CD4-positive, alpha-beta T cell treated with Interleukin-10 for 1 hour (primary cell): ENCODE data around the gene BEST1.

ENCODE experiments used
- DNase-seq: peaks from one replicate; pipeline ENCODE4 v3.0.0-alpha.2; 2020

BEST1 gene

GRCh38 chr11:61916737-61917333 is 33.3 kb upstream of the BEST1 start:
- no peak for DNase-seq

- DNase-seq = no peak
These were observed 32.6 kb upstream of the BEST1 start, which contains the start of gene RAB3IL1 for GRCh38 chr11:61917334-61918109. TSS of gene RAB3IL1 (minus strand) at chr11:61917566. CDS start at chr11:61917367, 199 bp downstream.

- no peak for DNase-seq
These were observed 31.8 kb upstream of the BEST1 start for GRCh38 chr11:61918251-61918937.

GRCh38 chr11:61918938-61919704 is 31.0 kb upstream of the BEST1 start:
- no peak for DNase-seq

GRCh38 chr11:61919705-61920631 is 30.2 kb upstream of the BEST1 start:
- DNase-seq = no peak

- no peak for DNase-seq
These were observed 28.7 kb upstream of the BEST1 start for GRCh38 chr11:61921446-61921845.

- DNase-seq = no peak
These were observed 27.6 kb upstream of the BEST1 start for GRCh38 chr11:61922539-61922938.

- no peak for DNase-seq
These were observed 26.7 kb upstream of the BEST1 start for GRCh38 chr11:61923166-61924063.

GRCh38 chr11:61924064-61924455 is 26.1 kb upstream of the BEST1 start:
- DNase-seq = no peak

GRCh38 chr11:61925736-61926135 is 24.4 kb upstream of the BEST1 start:
- DNase-seq = no peak

GRCh38 chr11:61926235-61926634 is 23.9 kb upstream of the BEST1 start:
- DNase-seq = no peak

- no peak for DNase-seq
These were observed 22.6 kb upstream of the BEST1 start for GRCh38 chr11:61927501-61927900.

- no peak for DNase-seq
These were observed 21.5 kb upstream of the BEST1 start for GRCh38 chr11:61928606-61929005.

GRCh38 chr11:61930933-61931332 is 19.2 kb upstream of the BEST1 start:
- no peak for DNase-seq

- no peak for DNase-seq
These were observed 14.3 kb upstream of the BEST1 start for GRCh38 chr11:61935861-61936260.

- DNase-seq = no peak
These were observed 9.7 kb upstream of the BEST1 start for GRCh38 chr11:61940466-61940865.

- no peak for DNase-seq
These were observed 5.0 kb upstream of the BEST1 start for GRCh38 chr11:61945191-61945590.

GRCh38 chr11:61946894-61947293 is 3.3 kb upstream of the BEST1 start:
- DNase-seq = no peak

- DNase-seq = peak; percentile 72
These were observed 2.5 kb upstream of the BEST1 start for GRCh38 chr11:61947486-61948210.

GRCh38 chr11:61948505-61948904 is 1.6 kb upstream of the BEST1 start:
- DNase-seq = no peak
